Measurements from ENCODE around the gene SNX32.
A peak's percentile ranks its signal among the peaks of the same experiment; 100 is the strongest.

SNX32 gene

DNA sequence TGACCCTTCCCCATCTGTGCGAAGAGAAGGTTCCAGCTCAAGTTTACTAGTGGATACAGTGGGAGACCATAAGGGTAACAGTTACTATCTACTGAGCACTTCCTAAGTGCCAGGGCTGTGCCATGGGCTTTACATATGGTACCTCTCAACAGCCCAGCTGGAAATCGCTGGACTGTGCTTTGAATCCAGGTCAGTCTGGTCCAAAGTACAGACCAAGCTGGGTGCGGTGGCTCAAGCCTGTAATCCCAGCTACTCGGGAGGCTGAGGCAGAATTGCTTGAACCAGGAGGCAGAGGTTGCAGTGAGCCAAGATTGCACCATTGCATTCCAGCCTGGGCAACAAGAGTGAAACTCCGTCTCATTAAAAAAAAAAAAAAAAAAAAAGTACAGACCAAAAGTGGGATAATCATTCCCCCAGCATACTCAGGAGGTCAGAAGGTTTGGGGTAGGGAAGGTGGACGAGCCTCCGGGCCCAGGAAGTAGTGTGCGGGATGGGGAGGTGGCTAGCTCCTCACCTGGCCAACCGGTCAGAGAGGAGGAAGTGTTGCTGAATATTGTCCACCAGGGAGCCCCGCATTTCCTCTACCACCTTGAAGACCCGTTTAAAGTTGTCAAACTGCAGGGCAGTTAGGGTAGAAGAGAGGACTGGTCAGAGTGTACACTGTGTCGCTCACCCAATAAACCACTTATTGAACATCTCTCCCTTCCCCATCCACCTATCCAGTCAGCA lies 52.2 kb downstream of the SNX32 start:
- no peaks in the 10 kb centered on the region for H3K9me2 ChIP-seq (replicated peaks; ENCODE audit: control insufficient read depth, low read length)
- no peak overlapping the region for H3K27ac ChIP-seq (ENCODE audit: low read depth, low read length)
- peaks cover 18% of the 10 kb centered on the region for H3F3A ChIP-seq (ENCODE audit: control insufficient read depth, insufficient read depth)
- H3K4me3 ChIP-seq (ENCODE audit: low read length): no peak overlapping the region
- peaks cover 15% of the 10 kb centered on the region for H3K79me2 ChIP-seq (ENCODE audit: control insufficient read depth, low read length)
- TF ChIP-seq, protein P1, sequence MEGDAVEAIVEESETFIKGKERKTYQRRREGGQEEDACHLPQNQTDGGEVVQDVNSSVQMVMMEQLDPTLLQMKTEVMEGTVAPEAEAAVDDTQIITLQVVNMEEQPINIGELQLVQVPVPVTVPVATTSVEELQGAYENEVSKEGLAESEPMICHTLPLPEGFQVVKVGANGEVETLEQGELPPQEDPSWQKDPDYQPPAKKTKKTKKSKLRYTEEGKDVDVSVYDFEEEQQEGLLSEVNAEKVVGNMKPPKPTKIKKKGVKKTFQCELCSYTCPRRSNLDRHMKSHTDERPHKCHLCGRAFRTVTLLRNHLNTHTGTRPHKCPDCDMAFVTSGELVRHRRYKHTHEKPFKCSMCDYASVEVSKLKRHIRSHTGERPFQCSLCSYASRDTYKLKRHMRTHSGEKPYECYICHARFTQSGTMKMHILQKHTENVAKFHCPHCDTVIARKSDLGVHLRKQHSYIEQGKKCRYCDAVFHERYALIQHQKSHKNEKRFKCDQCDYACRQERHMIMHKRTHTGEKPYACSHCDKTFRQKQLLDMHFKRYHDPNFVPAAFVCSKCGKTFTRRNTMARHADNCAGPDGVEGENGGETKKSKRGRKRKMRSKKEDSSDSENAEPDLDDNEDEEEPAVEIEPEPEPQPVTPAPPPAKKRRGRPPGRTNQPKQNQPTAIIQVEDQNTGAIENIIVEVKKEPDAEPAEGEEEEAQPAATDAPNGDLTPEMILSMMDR (IDR thresholded peaks at IDR 0.05; ENCODE audit: low read depth, low read length, poor library complexity, severe bottlenecking): no peak
- TF ChIP-seq EZH2phosphoT487 (IDR thresholded peaks at IDR 0.05; ENCODE audit: borderline replicate concordance, low read length): no peak
- peaks cover 47% of the 10 kb centered on the region for H3K4me1 ChIP-seq (ENCODE audit: control insufficient read depth, low read length)
- H3K36me3 ChIP-seq (ENCODE audit: control insufficient read depth, low read length): peaks cover 53% of the 10 kb centered on the region
- no peaks in the 10 kb centered on the region for H4K20me1 ChIP-seq (ENCODE audit: control insufficient read depth, insufficient read depth, low read depth, low read length)
- H3K9me3 ChIP-seq (ENCODE audit: control insufficient read depth, insufficient read depth, low read length): no peaks in the 10 kb centered on the region
- peak overlapping the region; percentile 95 for H3K4me2 ChIP-seq (ENCODE audit: low read length)
- H3K27me3 ChIP-seq (ENCODE audit: control insufficient read depth, low read length): no peaks in the 10 kb centered on the region

DNA sequence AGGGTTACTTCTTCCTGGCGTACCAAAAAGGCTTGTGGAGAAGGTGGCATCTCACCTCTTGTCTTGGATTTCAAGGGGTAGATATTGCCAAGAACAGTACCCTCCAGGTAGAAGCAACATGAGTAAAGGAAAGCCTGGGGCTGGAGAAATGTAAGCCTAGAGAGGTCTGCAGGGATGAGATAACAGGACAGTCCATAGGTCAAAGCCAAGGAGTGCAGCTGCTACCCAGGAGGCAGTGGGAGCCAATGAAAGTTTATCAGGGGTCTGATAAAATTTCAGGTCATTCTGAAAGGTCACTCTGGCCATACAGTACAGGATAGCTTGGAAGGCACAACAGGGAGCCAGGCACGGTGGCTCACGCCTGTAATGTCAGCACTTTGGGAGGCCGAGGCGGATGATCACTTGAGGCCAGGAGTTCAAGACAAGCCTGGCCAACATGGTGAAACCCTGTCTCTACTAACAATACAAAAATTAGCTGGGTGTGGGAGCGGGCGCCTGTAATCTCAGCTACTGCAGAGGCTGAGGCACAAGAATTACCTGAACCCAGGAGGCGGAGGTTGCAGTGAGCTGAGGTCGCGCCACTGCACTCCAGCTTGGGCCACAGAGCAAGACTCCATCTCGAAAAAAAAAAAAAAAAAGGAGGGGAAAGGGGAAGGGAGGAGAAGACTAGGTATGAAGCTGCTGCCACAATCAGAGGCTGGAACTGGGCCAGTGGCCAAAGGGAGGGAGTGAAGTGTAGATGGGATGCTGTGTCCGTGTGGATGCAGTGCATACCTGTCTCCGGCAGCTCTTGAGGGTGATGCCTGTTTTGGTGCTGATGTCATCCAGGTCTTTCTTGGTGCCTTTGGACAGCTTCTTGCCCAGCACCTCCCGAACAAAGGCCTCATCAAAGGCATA lies 53.3 kb downstream of the SNX32 start:
- no peaks in the 10 kb centered on the region for H3K9me3 ChIP-seq (ENCODE audit: control insufficient read depth, insufficient read depth, low read length)
- no peaks in the 10 kb centered on the region for H3K9me2 ChIP-seq (replicated peaks; ENCODE audit: control insufficient read depth, low read length)
- H4K20me1 ChIP-seq (ENCODE audit: control insufficient read depth, insufficient read depth, low read depth, low read length): 0 out of 2 replicates have a peak, but pooled peaks cover 2% of the 10 kb centered on the region
- H3K27ac ChIP-seq (ENCODE audit: low read depth, low read length): no peak overlapping the region
- peaks cover 23% of the 10 kb centered on the region for H3F3A ChIP-seq (ENCODE audit: control insufficient read depth, insufficient read depth)
- H3K4me2 ChIP-seq (ENCODE audit: low read length): peak overlapping the region; percentile 95
- peaks cover 62% of the 10 kb centered on the region for H3K36me3 ChIP-seq (ENCODE audit: control insufficient read depth, low read length)
- peaks cover 51% of the 10 kb centered on the region for H3K4me1 ChIP-seq (ENCODE audit: control insufficient read depth, low read length)
- no peaks in the 10 kb centered on the region for H3K27me3 ChIP-seq (ENCODE audit: control insufficient read depth, low read length)
- peak overlapping the region; percentile 93 for H3K4me3 ChIP-seq (ENCODE audit: low read length)
- peaks cover 26% of the 10 kb centered on the region for H3K79me2 ChIP-seq (ENCODE audit: control insufficient read depth, low read length)
- TF ChIP-seq, protein P1 (IDR thresholded peaks at IDR 0.05; ENCODE audit: low read depth, low read length, poor library complexity, severe bottlenecking): no peak
- TF ChIP-seq EZH2phosphoT487 (IDR thresholded peaks at IDR 0.05; ENCODE audit: borderline replicate concordance, low read length): no peak

DNA sequence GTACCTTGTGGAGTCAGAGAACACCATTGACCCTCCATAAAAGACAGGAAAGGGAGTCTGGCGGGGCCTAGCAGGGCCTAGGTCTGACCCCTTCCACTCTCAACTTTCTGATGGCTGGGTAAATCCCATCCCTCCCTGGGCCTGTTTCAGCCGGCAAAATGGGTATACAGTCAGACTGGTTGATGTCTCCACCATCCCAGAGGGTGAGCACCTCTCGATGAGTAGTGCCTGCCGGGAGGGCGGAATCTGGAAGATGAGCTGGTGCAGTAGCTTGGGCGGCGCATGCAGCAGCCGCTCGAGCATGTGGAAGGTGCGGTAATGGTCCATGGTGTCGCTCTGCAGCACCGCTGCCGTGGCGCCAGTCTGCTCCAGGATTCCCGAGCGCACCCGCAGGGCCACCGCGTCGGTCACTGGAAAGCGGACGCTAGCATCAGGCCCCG lies 54.0 kb downstream of the SNX32 start:
- Histone ChIP-seq H4K20me1 (ENCODE audit: control insufficient read depth, insufficient read depth, low read depth, low read length) (0 out of 2 replicates have a peak, but pooled peaks cover 3% of the 10 kb centered on the region), H3K9me2 (replicated peaks; ENCODE audit: control insufficient read depth, low read length) (no peaks in the 10 kb centered on the region), H3K27me3 (ENCODE audit: control insufficient read depth, low read length) (no peaks in the 10 kb centered on the region), H3K36me3 (ENCODE audit: control insufficient read depth, low read length) (peaks cover 58% of the 10 kb centered on the region), H3K79me2 (ENCODE audit: control insufficient read depth, low read length) (peaks cover 33% of the 10 kb centered on the region), H3F3A (ENCODE audit: control insufficient read depth, insufficient read depth) (peaks cover 24% of the 10 kb centered on the region), H3K4me1 (ENCODE audit: control insufficient read depth, low read length) (peaks cover 57% of the 10 kb centered on the region), H3K4me3 (ENCODE audit: low read length) (peak overlapping the region; percentile 93), H3K9me3 (ENCODE audit: control insufficient read depth, insufficient read depth, low read length) (no peaks in the 10 kb centered on the region), H3K4me2 (ENCODE audit: low read length) (peak overlapping the region; percentile 95), H3K27ac (ENCODE audit: low read depth, low read length) (peak overlapping the region; percentile 88; the same call in 1 of the 2 replicates)
- TF ChIP-seq EZH2phosphoT487 (IDR thresholded peaks at IDR 0.05; ENCODE audit: borderline replicate concordance, low read length): no peak
- TF ChIP-seq, protein P1 (IDR thresholded peaks at IDR 0.05; ENCODE audit: low read depth, low read length, poor library complexity, severe bottlenecking): no peak
